HCEC 1CT (cell line): ENCODE measurements around the gene MEGF11.
A peak's percentile ranks its signal among the peaks of the same experiment; 100 is the strongest.
"Not testable (repeated sequence)": the region's sequence is repeated elsewhere in the genome, so short reads cannot be mapped to it uniquely, and the experiment has no call there.

Experiments
- DNase-seq: peaks from one replicate; pipeline ENCODE4 v3.0.0-alpha.2; 2017

Gene MEGF11

GRCh38 chr15:66270932-66271331 lies 17.4 kb upstream of the MEGF11 start:
- DNase-seq: no peak

DNA sequence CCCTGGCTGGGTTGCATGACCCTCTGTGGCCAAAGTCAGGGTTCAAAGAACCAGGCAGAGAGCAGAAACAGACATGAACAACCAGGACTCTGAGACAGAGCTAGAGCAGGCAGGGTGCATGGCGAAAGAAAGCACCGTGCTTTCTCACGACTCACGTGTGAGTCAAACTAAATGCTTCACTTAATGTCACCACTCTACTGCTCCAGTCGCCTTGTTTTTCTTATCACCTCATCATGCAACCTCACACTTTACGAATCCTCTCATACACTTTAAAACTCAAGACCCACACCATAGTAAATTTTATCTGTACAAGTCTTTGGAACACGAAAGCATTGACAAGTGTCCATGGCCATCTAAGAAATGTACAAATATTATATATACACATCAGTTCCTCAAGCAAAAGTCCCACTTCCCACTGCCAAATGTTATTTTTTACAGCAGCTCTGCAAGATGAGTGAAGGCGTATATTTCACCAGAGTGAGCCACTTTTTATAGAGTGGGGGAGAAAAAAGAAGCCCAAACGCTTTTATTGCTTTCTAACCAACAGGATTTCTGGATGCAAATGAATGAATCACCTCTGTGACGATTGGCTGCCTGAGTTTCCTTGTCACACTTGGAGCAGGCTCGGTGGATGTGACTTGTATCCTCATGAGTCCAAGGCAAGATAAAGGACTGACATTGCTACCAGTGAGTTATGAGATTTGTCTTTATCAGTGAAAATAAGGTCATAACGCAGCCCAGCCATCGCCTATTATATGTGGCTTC lies 16.0 kb upstream of the MEGF11 start:
- peak; percentile 37 for DNase-seq

DNA sequence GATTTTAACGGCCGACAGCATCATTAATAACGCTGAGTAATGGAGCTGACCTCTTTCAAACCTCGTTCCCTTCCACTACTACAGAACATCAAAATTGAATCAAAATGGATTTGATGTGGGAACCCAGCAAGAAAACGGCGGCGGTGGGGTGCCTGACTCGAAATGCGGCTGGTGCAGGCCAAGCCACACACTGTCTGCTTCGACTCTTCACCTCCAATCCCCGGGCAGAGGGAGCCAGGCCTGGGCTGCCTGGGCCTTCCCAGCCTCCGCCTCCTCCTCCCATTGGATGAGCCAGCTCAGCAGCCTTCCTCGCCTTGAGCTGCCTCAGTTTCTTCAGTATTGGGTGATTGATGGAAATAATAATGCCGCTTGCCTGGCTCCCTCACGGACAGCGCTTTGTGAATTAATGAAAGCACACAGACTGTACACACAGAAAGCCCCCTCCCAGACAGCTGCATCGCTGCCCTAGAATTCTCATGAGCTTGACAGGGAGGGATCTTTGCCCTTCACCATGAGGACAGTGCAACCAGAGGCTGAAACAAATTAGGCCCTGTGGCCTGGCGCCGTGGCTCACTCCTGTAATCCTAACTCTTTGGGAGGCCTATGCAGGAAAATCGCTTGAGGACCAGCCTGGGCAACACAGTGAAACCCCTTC lies 11.4 kb upstream of the MEGF11 start:
- no peak for DNase-seq

- DNase-seq: not testable (repeated sequence)
These were observed 9.3 kb upstream of the MEGF11 start for GRCh38 chr15:66262837-66263236.

DNA sequence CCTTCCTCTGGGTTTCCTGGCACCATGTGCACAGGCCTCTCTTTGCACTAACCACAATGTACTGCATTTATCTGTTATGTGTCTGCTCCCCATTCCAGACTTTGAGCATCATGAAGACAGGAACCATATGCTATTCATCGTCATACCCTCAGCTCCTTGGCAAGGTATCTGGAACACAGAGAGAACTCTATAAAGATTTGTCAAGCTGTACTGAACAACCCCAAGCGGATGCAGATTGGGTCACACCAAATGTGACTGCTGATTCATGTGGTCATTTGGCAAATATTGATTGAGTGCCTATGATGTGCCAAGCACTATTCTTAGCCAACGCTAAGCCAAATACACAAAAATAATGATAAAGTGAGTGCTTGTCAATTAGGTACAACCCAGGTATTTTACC lies 7.5 kb upstream of the MEGF11 start:
- no peak for DNase-seq

- no peak for DNase-seq
These were observed 3.1 kb upstream of the MEGF11 start for GRCh38 chr15:66256692-66257091.

GRCh38 chr15:66254951-66255676 lies 1.6 kb upstream of the MEGF11 start:
- DNase-seq: no peak

GRCh38 chr15:66254089-66254950 lies 770 bp upstream of the MEGF11 start:
- no peak for DNase-seq

- no peak for DNase-seq
These were observed 699 bp downstream of the MEGF11 start for GRCh38 chr15:66252685-66253417.

DNA sequence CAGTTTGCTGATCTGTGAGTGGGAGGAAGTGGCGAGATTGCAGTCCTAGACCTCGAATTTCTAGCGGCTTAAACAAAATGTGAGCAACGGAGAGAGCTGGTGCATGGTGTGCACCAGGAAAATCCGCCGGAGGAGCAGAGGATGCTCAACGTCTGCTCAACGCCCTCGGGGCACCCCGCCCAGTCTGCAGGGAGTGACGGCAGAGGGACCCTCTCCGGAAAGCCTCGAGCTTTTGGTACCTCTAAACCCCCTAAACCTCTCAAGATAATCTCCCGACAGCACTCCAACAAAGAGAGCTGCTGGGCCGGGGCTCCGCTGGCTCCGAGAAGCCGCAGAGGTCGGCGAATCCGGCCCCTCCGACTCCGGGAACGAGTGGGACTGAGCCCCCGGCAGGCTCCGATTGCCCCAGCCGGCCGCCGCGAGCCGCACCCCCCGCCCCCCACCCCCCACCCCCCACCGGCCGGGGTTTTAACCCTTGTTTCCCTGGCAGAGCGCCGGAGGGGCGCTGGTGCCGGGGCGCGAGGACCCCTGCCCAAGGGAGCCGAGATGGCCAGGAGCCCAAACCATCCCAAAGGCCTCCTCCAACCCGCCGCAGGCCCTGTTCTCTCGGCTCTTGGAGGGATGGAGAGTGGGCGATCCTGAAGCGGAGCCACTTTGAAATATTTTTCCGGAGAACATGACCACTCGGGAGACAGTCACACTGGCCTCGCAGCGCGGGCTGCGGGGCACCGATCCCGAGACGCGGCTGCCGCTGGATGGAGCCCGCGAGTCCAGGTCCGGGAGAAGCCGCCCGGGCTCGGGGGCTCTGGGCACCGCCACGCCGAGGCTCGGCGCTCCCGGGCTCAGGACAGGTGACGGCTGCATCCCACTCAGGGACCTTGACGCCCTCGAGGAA lies 1.5 kb downstream of the MEGF11 start:
- DNase-seq: peak; percentile 36

DNA sequence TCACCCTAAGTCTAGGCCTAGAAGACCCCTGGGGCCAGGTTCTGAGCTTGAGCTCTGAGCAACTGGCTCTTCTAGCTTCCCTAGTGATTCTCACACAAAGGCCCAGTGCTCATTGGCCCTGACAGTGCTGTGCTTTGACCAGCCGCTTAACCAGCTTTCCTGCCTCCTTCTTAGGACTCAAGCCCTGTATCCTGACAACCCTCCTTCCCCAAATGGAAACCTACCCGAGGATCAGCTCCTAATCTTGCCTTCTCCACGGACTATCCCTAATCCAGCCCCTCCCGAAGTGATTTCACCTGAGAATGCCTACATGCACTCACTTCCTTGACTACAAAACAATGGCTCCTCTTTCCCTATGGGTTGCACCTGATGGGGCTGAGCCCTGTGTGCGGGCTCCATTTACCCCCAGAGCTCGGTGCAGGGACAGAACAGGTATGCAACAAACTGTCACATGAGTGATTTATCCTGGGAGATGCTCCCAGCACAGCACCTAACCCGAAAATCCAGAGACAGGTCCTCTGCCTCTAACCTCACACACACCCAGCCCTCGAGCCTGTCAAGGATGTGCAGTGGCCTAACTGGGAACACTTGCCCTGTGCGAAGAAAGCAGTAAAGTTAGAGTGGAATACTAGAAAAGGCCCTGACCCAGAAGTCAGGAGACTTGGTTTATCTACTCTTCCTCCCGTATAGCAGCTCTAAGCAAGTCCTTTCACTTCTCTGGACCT lies 2.3 kb downstream of the MEGF11 start:
- no peak for DNase-seq

- no peak for DNase-seq
These were observed 3.9 kb downstream of the MEGF11 start for GRCh38 chr15:66249605-66250174.

- DNase-seq: no peak
These were observed 6.6 kb downstream of the MEGF11 start for GRCh38 chr15:66246937-66247336.

- DNase-seq: not testable (repeated sequence)
These were observed 7.7 kb downstream of the MEGF11 start for GRCh38 chr15:66245832-66246231.

DNA sequence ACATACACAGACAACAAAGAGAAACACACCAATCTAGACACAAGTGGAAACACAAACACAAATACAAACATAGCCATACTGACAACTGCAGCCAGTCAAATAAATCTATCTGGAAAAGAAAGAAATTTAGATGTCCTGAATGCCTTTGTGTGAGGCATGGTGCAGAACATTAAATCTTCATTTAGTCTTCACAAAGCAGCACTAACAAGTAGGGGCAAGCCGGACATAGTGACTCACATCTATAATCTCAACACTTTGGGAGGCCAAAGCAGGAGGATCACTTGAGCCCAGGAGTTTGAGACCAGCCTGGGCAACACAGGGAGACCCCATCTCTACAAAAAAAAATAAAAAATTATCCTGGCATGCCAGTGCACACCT lies 11.7 kb downstream of the MEGF11 start:
- no peak for DNase-seq

GRCh38 chr15:66241087-66241907 lies 12.3 kb downstream of the MEGF11 start:
- no peak for DNase-seq

DNA sequence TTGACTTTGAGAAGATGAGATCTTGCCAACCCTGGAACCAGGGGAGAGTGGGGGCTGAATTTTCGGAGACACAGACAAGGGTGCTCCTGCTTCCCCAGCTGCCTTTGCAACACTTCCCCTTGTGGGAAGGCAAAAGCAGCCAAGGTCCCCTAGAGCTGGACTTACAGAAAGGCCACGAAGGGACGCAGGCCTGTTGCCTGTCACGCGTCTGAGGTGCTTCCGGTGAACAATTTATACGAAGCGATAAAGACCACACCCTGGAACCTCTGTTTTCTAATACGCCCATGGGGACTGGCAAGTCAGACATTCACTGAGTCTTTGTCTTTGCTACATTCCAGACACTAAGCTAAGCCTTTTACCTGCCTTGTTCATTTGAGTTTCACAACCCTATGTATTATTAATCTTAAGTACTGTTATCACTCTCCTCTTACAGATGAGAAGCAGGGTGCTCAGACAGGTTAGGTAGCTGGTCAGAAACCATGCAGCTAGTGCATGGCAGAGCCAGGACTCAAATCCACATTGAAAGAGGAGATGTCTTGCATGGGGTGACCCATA lies 13.2 kb downstream of the MEGF11 start:
- DNase-seq: no peak

- DNase-seq: no peak
These were observed 14.0 kb downstream of the MEGF11 start for GRCh38 chr15:66239514-66239913.

DNA sequence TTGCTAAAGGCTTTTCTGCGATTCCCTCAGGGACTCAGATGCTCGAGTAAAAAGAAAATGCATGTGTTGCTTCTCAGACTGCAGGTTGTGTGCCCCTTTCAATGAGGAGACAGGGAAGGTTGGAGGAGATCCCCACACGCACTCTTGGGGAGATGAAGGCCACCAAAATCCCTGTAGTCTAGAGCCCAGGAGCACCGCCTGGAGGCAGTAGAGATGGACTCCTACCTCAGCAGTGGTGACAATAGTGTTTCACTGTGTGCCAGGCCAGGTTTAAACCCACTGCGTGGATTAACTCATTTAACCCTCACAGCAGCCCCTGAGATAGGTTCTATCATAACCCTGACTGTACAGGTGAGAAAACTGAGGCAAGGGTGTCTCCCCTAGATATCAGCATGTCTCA lies 15.2 kb downstream of the MEGF11 start:
- no peak for DNase-seq
